K562 (cell line): Measurements from ENCODE around the gene FGF14.

Source experiments
- FOXM1 ChIP-seq, 2 experiments: fragments of 450-650 bp in 1 of 2; sonication (generic) in 1 of 2; formaldehyde crosslinking in 1 of 2; IDR thresholded peaks; 2 replicates each; pipeline versions ENCODE4 v1.6.1 to v1.9.0; 2017 to 2022; ENCODE audit warnings: low read depth in 2 of 2, mild to moderate bottlenecking in 2 of 2, missing genetic modification reagents in 1 of 2, moderate library complexity in 1 of 2
- MAX ChIP-seq: sonication (generic); formaldehyde crosslinking; IDR thresholded peaks from 2 replicates; pipeline ENCODE4 v1.9.0; 2022; ENCODE audit warnings: mild to moderate bottlenecking, missing genetic modification reagents

DNA sequence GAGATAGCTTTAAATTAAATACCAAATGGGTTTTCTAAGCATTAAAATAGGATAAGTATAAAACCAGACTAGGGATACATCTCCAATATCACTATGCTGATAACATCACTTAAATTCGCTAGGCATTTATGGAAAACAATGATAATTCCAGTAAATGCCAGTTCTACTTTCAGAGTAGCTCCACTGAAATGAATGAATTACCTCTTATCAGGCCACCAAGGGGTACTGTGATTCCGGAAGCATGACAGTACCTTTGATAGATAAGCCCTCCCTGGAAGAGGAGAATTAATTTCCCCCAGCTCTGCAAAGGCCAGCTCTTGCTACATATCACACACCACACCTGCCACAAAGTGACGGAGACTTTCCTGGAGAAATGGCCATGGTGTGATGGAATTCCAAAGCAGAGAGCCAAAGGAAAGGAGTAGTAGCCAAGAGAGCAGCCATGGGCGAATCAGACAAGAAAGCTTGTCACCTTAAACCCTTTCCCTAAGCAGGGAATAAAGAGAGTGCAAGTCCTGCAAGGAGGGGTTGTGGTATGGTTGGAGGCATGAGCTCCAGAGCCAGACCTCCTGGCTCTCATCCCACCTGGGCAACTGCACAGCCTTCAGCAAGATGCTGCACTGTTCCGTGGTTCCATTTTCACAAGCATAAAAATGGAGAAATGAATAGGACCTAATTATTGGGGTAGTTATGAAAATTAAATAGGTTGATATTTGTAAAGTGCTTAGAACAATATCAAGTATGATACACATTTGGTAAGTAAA lies 423.1 kb downstream of the FGF14 start:
- no peak for TF ChIP-seq FOXM1 (IDR thresholded peaks at IDR 0.05; ENCODE audit: low read depth)
- no peak for TF ChIP-seq FOXM1 (CRISPR knock-in tag; IDR thresholded peaks at IDR 0.05; ENCODE audit: low read depth)
- no peak for TF ChIP-seq MAX (CRISPR knock-in tag)
